Muscle layer of duodenum (tissue), 2 donors: ENCODE measurements around the gene BBS1.

Experiments
- H3K27ac ChIP-seq: one replicate; pipeline ENCODE4 v1.7.0; 2013; ENCODE audit warnings: mild to moderate bottlenecking, low read length
- H3K27me3 ChIP-seq: one replicate; pipeline ENCODE4 v1.7.0; 2013; ENCODE audit warnings: low read depth, mild to moderate bottlenecking, control low read depth, low read length
- H3K36me3 ChIP-seq, 2 donors: one replicate each; pipeline ENCODE4 v1.7.0; 2013; ENCODE audit warnings: low read length in 2 of 2, control low read depth in 1 of 2, mild to moderate bottlenecking in 1 of 2; ENCODE audit not compliant: insufficient read depth in 2 of 2, control insufficient read depth in 1 of 2
- H3K4me1 ChIP-seq, 2 donors: one replicate each; pipeline ENCODE4 v1.7.0; 2013; ENCODE audit warnings: low read length in 2 of 2, mild to moderate bottlenecking in 2 of 2, control low read depth in 1 of 2, moderate library complexity in 1 of 2; ENCODE audit not compliant: insufficient read depth in 2 of 2, control insufficient read depth in 1 of 2
- H3K4me3 ChIP-seq, 2 donors: one replicate each; pipeline ENCODE4 v1.7.0; 2013; ENCODE audit warnings: low read length in 2 of 2, low read depth in 1 of 2, mild to moderate bottlenecking in 1 of 2
- H3K9me3 ChIP-seq, 2 donors: one replicate each; pipeline ENCODE4 v1.7.0; 2013; ENCODE audit warnings: low read length in 2 of 2, control low read depth in 1 of 2, mild to moderate bottlenecking in 1 of 2; ENCODE audit not compliant: control insufficient read depth in 1 of 2
- donor health status: healthy.

The BBS1 gene

GRCh38 chr11:66469441-66469840, 41.0 kb upstream of the BBS1 start:
- H3K4me1 ChIP-seq = peaks cover 6 to 10% of the 10 kb centered on the region in 2 donors
- peaks cover 18 to 36% of the 10 kb centered on the region in 2 donors for H3K36me3 ChIP-seq
- no peaks in the 10 kb centered on the region for H3K27me3 ChIP-seq
- H3K9me3 ChIP-seq = no peaks in the 10 kb centered on the region
- H3K27ac ChIP-seq = no peak overlapping the region
- no peak overlapping the region for H3K4me3 ChIP-seq

GRCh38 chr11:66470015-66470414, 40.4 kb upstream of the BBS1 start:
- H3K36me3 ChIP-seq = peaks cover 18 to 40% of the 10 kb centered on the region in 2 donors
- no peak overlapping the region for H3K27ac ChIP-seq
- peaks cover 6 to 10% of the 10 kb centered on the region in 2 donors for H3K4me1 ChIP-seq
- no peak overlapping the region for H3K4me3 ChIP-seq
- H3K9me3 ChIP-seq = no peaks in the 10 kb centered on the region
- H3K27me3 ChIP-seq = no peaks in the 10 kb centered on the region

- Histone ChIP-seq H3K9me3 (no peaks in the 10 kb centered on the region), H3K4me1 (peaks cover 6 to 10% of the 10 kb centered on the region in 2 donors), H3K27ac (no peak overlapping the region), H3K4me3 (no peak overlapping the region), H3K27me3 (no peaks in the 10 kb centered on the region), H3K36me3 (peaks cover 18 to 51% of the 10 kb centered on the region in 2 donors)
Observed at GRCh38 chr11:66471142-66471541, 39.3 kb upstream of the BBS1 start.

GRCh38 chr11:66472054-66472453, 38.4 kb upstream of the BBS1 start:
- H3K9me3 ChIP-seq = no peaks in the 10 kb centered on the region
- H3K36me3 ChIP-seq = peaks cover 18 to 55% of the 10 kb centered on the region in 2 donors
- H3K4me1 ChIP-seq = peaks cover 6 to 10% of the 10 kb centered on the region in 2 donors
- H3K27me3 ChIP-seq = no peaks in the 10 kb centered on the region
- H3K4me3 ChIP-seq = no peak overlapping the region
- no peak overlapping the region for H3K27ac ChIP-seq

- H3K4me3 ChIP-seq = no peak overlapping the region
- peaks cover 18 to 55% of the 10 kb centered on the region in 2 donors for H3K36me3 ChIP-seq
- peaks cover 0 to under 1% of the 10 kb centered on the region in 2 donors for H3K4me1 ChIP-seq
- H3K27ac ChIP-seq = no peak overlapping the region
- H3K9me3 ChIP-seq = no peaks in the 10 kb centered on the region
- no peaks in the 10 kb centered on the region for H3K27me3 ChIP-seq
Observed at GRCh38 chr11:66473167-66473566, 37.3 kb upstream of the BBS1 start.

GRCh38 chr11:66473608-66474515, 36.6 kb upstream of the BBS1 start:
- Histone ChIP-seq H3K27ac (no peak overlapping the region), H3K4me3 (no peak overlapping the region), H3K36me3 (peaks cover 18 to 55% of the 10 kb centered on the region in 2 donors), H3K4me1 (peaks cover 0 to 2% of the 10 kb centered on the region in 2 donors), H3K9me3 (no peaks in the 10 kb centered on the region), H3K27me3 (no peaks in the 10 kb centered on the region)

- Histone ChIP-seq H3K27me3 (no peaks in the 10 kb centered on the region), H3K36me3 (peaks cover 18 to 53% of the 10 kb centered on the region in 2 donors), H3K4me3 (no peak overlapping the region), H3K4me1 (peaks cover 0 to 9% of the 10 kb centered on the region in 2 donors), H3K9me3 (no peaks in the 10 kb centered on the region), H3K27ac (no peak overlapping the region)
Observed at GRCh38 chr11:66475349-66476172, 34.9 kb upstream of the BBS1 start.

GRCh38 chr11:66476173-66476840, 34.1 kb upstream of the BBS1 start:
- peaks cover 17 to 47% of the 10 kb centered on the region in 2 donors for H3K36me3 ChIP-seq
- H3K9me3 ChIP-seq = no peaks in the 10 kb centered on the region
- H3K4me3 ChIP-seq = no peak overlapping the region
- no peaks in the 10 kb centered on the region for H3K27me3 ChIP-seq
- peaks cover 0 to 15% of the 10 kb centered on the region in 2 donors for H3K4me1 ChIP-seq
- H3K27ac ChIP-seq = no peak overlapping the region

GRCh38 chr11:66476841-66477251, 33.6 kb upstream of the BBS1 start:
- no peaks in the 10 kb centered on the region for H3K27me3 ChIP-seq
- H3K4me3 ChIP-seq = no peak overlapping the region
- H3K27ac ChIP-seq = no peak overlapping the region
- no peaks in the 10 kb centered on the region for H3K9me3 ChIP-seq
- H3K4me1 ChIP-seq = peaks cover 0 to 15% of the 10 kb centered on the region in 2 donors
- peaks cover 16 to 44% of the 10 kb centered on the region in 2 donors for H3K36me3 ChIP-seq

- Histone ChIP-seq H3K27ac (no peak overlapping the region), H3K27me3 (no peaks in the 10 kb centered on the region), H3K36me3 (peaks cover 17 to 38% of the 10 kb centered on the region in 2 donors), H3K4me1 (peaks cover 0 to 15% of the 10 kb centered on the region in 2 donors), H3K9me3 (no peaks in the 10 kb centered on the region), H3K4me3 (no peak overlapping the region)
Observed at GRCh38 chr11:66477263-66478201, 32.9 kb upstream of the BBS1 start.
